ENCODE data around the gene KRTAP4-4.

DNA sequence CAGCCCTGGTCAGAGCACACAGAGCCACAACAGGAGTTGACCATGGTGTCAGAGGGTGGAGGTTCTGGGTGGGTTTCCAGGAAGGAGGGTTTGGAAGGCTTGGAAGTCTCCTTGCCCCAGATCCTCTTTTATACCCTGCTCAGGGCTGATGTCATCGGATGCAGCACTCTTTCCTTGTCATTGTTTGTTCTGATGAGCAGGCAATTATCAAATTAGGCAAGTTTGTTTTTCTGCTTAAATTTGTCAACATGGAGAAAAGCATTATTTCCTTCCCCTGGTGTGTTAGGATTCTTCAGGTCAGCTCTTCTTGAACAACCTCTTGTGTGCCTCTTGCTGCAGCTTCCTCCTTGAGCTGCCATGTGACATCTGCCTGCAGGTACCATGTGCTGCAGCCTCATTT lies at the start of gene KRTAP4-4:
- TF ChIP-seq, protein P1, sequence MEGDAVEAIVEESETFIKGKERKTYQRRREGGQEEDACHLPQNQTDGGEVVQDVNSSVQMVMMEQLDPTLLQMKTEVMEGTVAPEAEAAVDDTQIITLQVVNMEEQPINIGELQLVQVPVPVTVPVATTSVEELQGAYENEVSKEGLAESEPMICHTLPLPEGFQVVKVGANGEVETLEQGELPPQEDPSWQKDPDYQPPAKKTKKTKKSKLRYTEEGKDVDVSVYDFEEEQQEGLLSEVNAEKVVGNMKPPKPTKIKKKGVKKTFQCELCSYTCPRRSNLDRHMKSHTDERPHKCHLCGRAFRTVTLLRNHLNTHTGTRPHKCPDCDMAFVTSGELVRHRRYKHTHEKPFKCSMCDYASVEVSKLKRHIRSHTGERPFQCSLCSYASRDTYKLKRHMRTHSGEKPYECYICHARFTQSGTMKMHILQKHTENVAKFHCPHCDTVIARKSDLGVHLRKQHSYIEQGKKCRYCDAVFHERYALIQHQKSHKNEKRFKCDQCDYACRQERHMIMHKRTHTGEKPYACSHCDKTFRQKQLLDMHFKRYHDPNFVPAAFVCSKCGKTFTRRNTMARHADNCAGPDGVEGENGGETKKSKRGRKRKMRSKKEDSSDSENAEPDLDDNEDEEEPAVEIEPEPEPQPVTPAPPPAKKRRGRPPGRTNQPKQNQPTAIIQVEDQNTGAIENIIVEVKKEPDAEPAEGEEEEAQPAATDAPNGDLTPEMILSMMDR (IDR thresholded peaks at IDR 0.05), result no peak
- no peak for TF ChIP-seq POLR2AphosphoS5 (IDR thresholded peaks at IDR 0.05)
- no peak for TF ChIP-seq POLR2A (IDR thresholded peaks at IDR 0.05)
- no peak for TF ChIP-seq EP300 (IDR thresholded peaks at IDR 0.05)
